Upper lobe of right lung (tissue), 1 donor: ENCODE data around the gene PXYLP1. TPM values are rescaled to one million over a fixed set of nuclear protein-coding genes. Genes with fewer than 3 reads are reported as not detected.

Source experiments
- ATAC-seq: fragments of 200-7000 bp; cut with Tn5 transposase; one replicate; pipeline ENCODE4 v1.9.1; 2020; ENCODE audit warnings: mild to moderate bottlenecking, moderate library complexity
- DNase-seq: peaks from one replicate; pipeline ENCODE4 v3.0.0-alpha.2; 2020
- H3K27ac ChIP-seq: fragments of 200-600 bp; one replicate; pipeline ENCODE4 v1.8.0; 2022
- H3K27me3 ChIP-seq: fragments of 200-600 bp; one replicate; pipeline ENCODE4 v1.8.0; 2022; ENCODE audit warnings: mild to moderate bottlenecking
- H3K36me3 ChIP-seq: fragments of 200-600 bp; one replicate; pipeline ENCODE4 v1.8.0; 2022
- H3K4me1 ChIP-seq: fragments of 200-600 bp; one replicate; pipeline ENCODE4 v1.8.0; 2022
- H3K4me3 ChIP-seq: fragments of 200-600 bp; one replicate; pipeline ENCODE4 v1.8.0; 2022; ENCODE audit warnings: mild to moderate bottlenecking
- H3K9me3 ChIP-seq: fragments of 200-600 bp; one replicate; pipeline ENCODE4 v1.8.0; 2022
- CTCF ChIP-seq: fragments of 200-600 bp; IDR thresholded peaks from one replicate; pipeline ENCODE4 v1.8.0; 2022; ENCODE audit warnings: antibody characterized with exemption
- intact Hi-C: fragments of 100-400 bp; cut with DNase I; formaldehyde crosslinking; loops from one replicate; pipeline ENCODE4 v1.11.0; 2022
- total RNA-seq: library from RNA; stranded (reverse); fragmentation: NEBNext Ultra II Directional; extraction: Animal tissue kit (Norgen Biotek cat#: 25700); gene quantifications from one replicate; pipeline ENCODE4 v1.2.1, GENCODE V29; 2021
- donor health status: DM: no; HTN: yes; CAD: no; lungs with severe emphysema.

PXYLP1 gene
- total RNA-seq, 1 donor from 2014 or later, result 13.6 TPM

GRCh38 chr3:141230293-141230692 is 1.3 kb upstream of the PXYLP1 start:
- H3K9me3 ChIP-seq, result no peaks in the 10 kb centered on the region
- ATAC-seq (no peak), DNase-seq (no peak)
- peak overlapping the region; percentile 86 for H3K27ac ChIP-seq
- intact Hi-C loops, result no loop called here
- H3K36me3 ChIP-seq, result no peaks in the 10 kb centered on the region
- H3K4me3 ChIP-seq, result no peak overlapping the region
- TF ChIP-seq CTCF, result no peak
- no peaks in the 10 kb centered on the region for H3K27me3 ChIP-seq
- peaks cover 15% of the 10 kb centered on the region for H3K4me1 ChIP-seq

- H3K4me3 ChIP-seq, result peak overlapping the region; percentile 84
- intact Hi-C loops, result no loop called here
- peak; percentile 81 for DNase-seq
These were observed 563 bp downstream of the PXYLP1 start for GRCh38 chr3:141231952-141232823.

GRCh38 chr3:141233457-141234161 is 2.0 kb downstream of the PXYLP1 start:
- Histone ChIP-seq H3K27ac (no peak overlapping the region), H3K27me3 (no peaks in the 10 kb centered on the region), H3K4me3 (no peak overlapping the region), H3K36me3 (no peaks in the 10 kb centered on the region), H3K4me1 (peaks cover 24% of the 10 kb centered on the region), H3K9me3 (no peaks in the 10 kb centered on the region)
- intact Hi-C loops, result no loop called here
- no peak for DNase-seq
- ATAC-seq, result no peak
- no peak for TF ChIP-seq CTCF

More at GRCh38 chr3:141231952-141232823, 563 bp downstream of the PXYLP1 start:
- Histone ChIP-seq H3K4me1 (peaks cover 15% of the 10 kb centered on the region), H3K27ac (peak overlapping the region; percentile 71), H3K27me3 (no peaks in the 10 kb centered on the region), H3K9me3 (no peaks in the 10 kb centered on the region), H3K36me3 (no peaks in the 10 kb centered on the region)
- TF ChIP-seq CTCF, result no peak
- peak; percentile 42 for ATAC-seq

- H3K27ac ChIP-seq, result no peak overlapping the region
- DNase-seq, result peak; percentile 74
- H3K9me3 ChIP-seq, result no peaks in the 10 kb centered on the region
- intact Hi-C loops, result no loop called here
- ATAC-seq, result peak; percentile 18
- no peaks in the 10 kb centered on the region for H3K27me3 ChIP-seq
- H3K36me3 ChIP-seq, result no peaks in the 10 kb centered on the region
- H3K4me3 ChIP-seq, result no peak overlapping the region
- peaks cover 24% of the 10 kb centered on the region for H3K4me1 ChIP-seq
- no peak for TF ChIP-seq CTCF
These were observed 2.7 kb downstream of the PXYLP1 start for GRCh38 chr3:141234283-141234682.

- Histone ChIP-seq H3K36me3 (no peaks in the 10 kb centered on the region), H3K4me1 (peaks cover 33% of the 10 kb centered on the region), H3K4me3 (no peak overlapping the region), H3K27me3 (no peaks in the 10 kb centered on the region), H3K27ac (no peak overlapping the region), H3K9me3 (no peaks in the 10 kb centered on the region)
- no peak for TF ChIP-seq CTCF
- DNase-seq (no peak), ATAC-seq (no peak)
- intact Hi-C loops, result no loop called here
These were observed 4.1 kb downstream of the PXYLP1 start for GRCh38 chr3:141235661-141236171.
